Parathyroid adenoma (tissue), 2 donors: ENCODE data around the gene C2CD2.

ENCODE experiments used
- H2AFZ ChIP-seq: fragments of 300-600 bp; sonication (generic); one replicate; pipeline ENCODE4 v1.7.0; 2017; ENCODE audit warnings: antibody characterized with exemption, mild to moderate bottlenecking
- H3K27ac ChIP-seq: fragments of 300-600 bp; sonication (generic); one replicate; pipeline ENCODE4 v1.7.0; 2017
- H3K27me3 ChIP-seq: fragments of 300-600 bp; sonication (generic); one replicate; pipeline ENCODE4 v1.7.0; 2017; ENCODE audit warnings: low read length; ENCODE audit not compliant: control insufficient read depth, insufficient read depth
- H3K36me3 ChIP-seq: fragments of 300-600 bp; sonication (generic); one replicate; pipeline ENCODE4 v1.7.0; 2017; ENCODE audit warnings: low read length; ENCODE audit not compliant: control insufficient read depth, insufficient read depth
- H3K4me1 ChIP-seq: fragments of 300-600 bp; sonication (generic); one replicate; pipeline ENCODE4 v1.7.0; 2017; ENCODE audit warnings: control low read depth
- H3K4me2 ChIP-seq: fragments of 300-600 bp; sonication (generic); one replicate; pipeline ENCODE4 v1.7.0; 2017; ENCODE audit warnings: low read length
- H3K4me3 ChIP-seq: fragments of 300-600 bp; sonication (generic); one replicate; pipeline ENCODE4 v1.7.0; 2017; ENCODE audit warnings: low read depth, low read length
- H3K79me2 ChIP-seq: fragments of 300-600 bp; sonication (generic); one replicate; pipeline ENCODE4 v1.7.0; 2017; ENCODE audit warnings: control low read depth
- H3K9ac ChIP-seq: fragments of 300-600 bp; sonication (generic); one replicate; pipeline ENCODE4 v1.7.0; 2017; ENCODE audit warnings: mild to moderate bottlenecking
- H3K9me3 ChIP-seq: fragments of 300-600 bp; sonication (generic); one replicate; pipeline ENCODE4 v1.7.0; 2017; ENCODE audit warnings: low read length; ENCODE audit not compliant: control insufficient read depth
- CTCF ChIP-seq: fragments of 300-600 bp; sonication (generic); IDR thresholded peaks from one replicate; pipeline ENCODE4 v1.7.0; 2017; ENCODE audit warnings: antibody characterized with exemption, mild to moderate bottlenecking
- donor health status: primary hyperparathyroidism.

The C2CD2 gene

DNA sequence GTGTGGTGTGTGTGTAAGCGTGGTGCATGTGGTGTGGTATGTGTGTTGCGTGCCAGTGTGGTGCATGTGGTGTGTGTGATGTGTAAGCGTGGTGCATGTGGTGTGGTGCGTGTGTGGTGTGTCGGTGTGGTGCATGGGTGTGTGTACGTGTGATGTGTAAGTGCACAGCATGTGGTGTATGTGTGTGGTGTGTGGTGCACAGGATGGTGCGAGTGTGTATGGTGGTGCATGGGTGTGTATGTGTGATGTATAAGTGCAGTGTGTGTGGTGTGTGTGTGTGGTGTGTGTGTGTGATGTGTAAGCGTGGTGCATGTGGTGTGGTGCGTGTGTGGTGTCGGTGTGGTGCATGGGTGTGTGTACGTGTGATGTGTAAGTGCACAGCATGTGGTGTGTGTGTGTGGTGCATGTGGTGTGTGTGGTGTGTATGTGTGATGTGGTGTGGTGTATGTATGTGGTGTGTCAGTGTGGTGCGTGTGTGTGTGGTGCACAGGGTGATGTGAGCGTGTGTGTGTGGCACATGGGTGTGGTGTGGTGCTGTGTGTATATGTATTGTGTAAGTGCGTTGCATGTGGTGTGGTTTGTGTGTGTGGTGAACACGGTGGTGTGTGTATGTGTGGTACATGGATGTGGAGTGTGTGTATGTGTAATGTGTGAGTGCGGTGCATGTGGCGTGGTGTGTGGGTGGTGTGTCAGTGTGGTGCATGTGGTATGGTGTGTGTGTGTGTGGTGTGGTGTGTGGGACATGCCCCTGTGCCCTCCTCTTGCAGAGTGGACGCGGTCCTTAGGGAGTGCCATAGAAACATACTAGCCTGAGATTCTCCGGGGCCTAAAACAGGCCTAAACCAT, 1.1 kb upstream of the C2CD2 start:
- Histone ChIP-seq H3K4me1 (peaks cover 13% of the 10 kb centered on the region), H3K27me3 (no peaks in the 10 kb centered on the region), H3K27ac (no peak overlapping the region)

DNA sequence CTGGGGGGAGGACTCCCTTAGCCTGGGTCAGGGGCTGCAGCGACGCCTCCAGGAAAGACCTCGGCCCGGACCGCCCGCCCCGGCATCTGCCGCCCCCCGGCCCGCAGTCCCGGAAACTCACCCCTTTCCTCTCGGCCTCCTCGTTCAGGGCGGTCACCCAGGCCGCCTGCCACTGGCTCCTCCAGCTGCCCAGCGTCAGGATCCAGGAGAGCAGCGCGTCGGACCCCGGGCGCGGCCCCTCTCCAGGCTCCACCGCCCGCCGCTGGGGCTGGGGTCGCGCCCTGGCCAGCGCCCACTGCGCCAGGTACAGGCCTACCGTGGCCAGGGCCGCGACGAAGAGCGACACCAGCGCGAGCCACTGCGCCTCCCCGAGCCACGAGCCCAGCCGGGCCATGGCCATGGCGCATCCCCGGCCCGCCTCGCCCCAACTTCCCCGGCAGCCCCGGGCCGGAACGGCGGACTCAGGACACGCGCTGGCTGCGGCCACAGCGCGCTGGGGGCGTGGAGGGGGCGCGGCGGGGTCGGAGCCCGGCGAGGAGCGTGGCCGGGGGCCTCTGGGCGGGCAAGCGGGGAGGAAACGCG, 478 bp downstream of the C2CD2 start:
- Histone ChIP-seq H3K36me3 (no peaks in the 10 kb centered on the region), H3K9ac (no peak overlapping the region), H3K27me3 (no peaks in the 10 kb centered on the region), H3K4me1 (peaks cover 13% of the 10 kb centered on the region), H2AFZ (peak overlapping the region; percentile 57), H3K9me3 (no peaks in the 10 kb centered on the region), H3K4me2 (peak overlapping the region; percentile 91), H3K79me2 (peaks cover 6% of the 10 kb centered on the region), H3K4me3 (peak overlapping the region; percentile 81), H3K27ac (no peak overlapping the region)
- no peak for TF ChIP-seq CTCF

More for the DNA sequence above, 1.1 kb upstream of the C2CD2 start:
- Histone ChIP-seq H3K4me2 (no peak overlapping the region), H3K79me2 (peaks cover 2% of the 10 kb centered on the region), H3K9me3 (no peaks in the 10 kb centered on the region), H3K36me3 (no peaks in the 10 kb centered on the region), H3K9ac (no peak overlapping the region), H2AFZ (no peak overlapping the region), H3K4me3 (no peak overlapping the region)
- TF ChIP-seq CTCF = no peak

GRCh38 chr21:41952568-41953248, 1.1 kb downstream of the C2CD2 start:
- H3K27me3 ChIP-seq = no peaks in the 10 kb centered on the region
- H3K9ac ChIP-seq = no peak overlapping the region
- no peak for TF ChIP-seq CTCF
- H3K9me3 ChIP-seq = no peaks in the 10 kb centered on the region
- H2AFZ ChIP-seq = peak overlapping the region; percentile 57
- H3K4me2 ChIP-seq = peak overlapping the region; percentile 91
- H3K36me3 ChIP-seq = no peaks in the 10 kb centered on the region
- no peak overlapping the region for H3K27ac ChIP-seq
- H3K4me1 ChIP-seq = peaks cover 16% of the 10 kb centered on the region
- H3K79me2 ChIP-seq = peaks cover 6% of the 10 kb centered on the region
- H3K4me3 ChIP-seq = peak overlapping the region; percentile 81

- H3K4me2 ChIP-seq = peak overlapping the region; percentile 91
- H3K4me1 ChIP-seq = peaks cover 13% of the 10 kb centered on the region
- peaks cover 6% of the 10 kb centered on the region for H3K79me2 ChIP-seq
- H3K9ac ChIP-seq = no peak overlapping the region
- TF ChIP-seq CTCF = no peak
- H3K36me3 ChIP-seq = no peaks in the 10 kb centered on the region
- H3K27ac ChIP-seq = no peak overlapping the region
- no peaks in the 10 kb centered on the region for H3K9me3 ChIP-seq
- no peaks in the 10 kb centered on the region for H3K27me3 ChIP-seq
- peak overlapping the region; percentile 81 for H3K4me3 ChIP-seq
- H2AFZ ChIP-seq = no peak overlapping the region
Measured at GRCh38 chr21:41951876-41952567, 1.8 kb downstream of the C2CD2 start.
